Endothelial cell of umbilical vein (primary cell): ENCODE measurements around the gene BICD2. TPM values are rescaled to one million over a fixed set of nuclear protein-coding genes. Genes with fewer than 3 reads are reported as not detected.

Source experiments
- BruUV-seq: library from RNA; stranded (reverse); fragments of 400-500 nt; replicated peaks from 2 replicates; lab custom pipeline; 2021; lab: Mats Ljungman, UMichigan
- CTCF ChIA-PET: fragments of 300-600, 350-600 bp; sonication (Branson Sonifier 250); formaldehyde crosslinking; loops from one replicate; lab custom pipeline; 2021; ENCODE audit warnings: antibody characterized with exemption, inconsistent platforms; lab: Charles Lee
- POLR2A ChIA-PET: fragments of 300-600, 350-600 bp; sonication (Branson Sonifier 250); formaldehyde crosslinking; loops from one replicate; lab custom pipeline; 2021; ENCODE audit warnings: antibody characterized with exemption, inconsistent platforms; lab: Charles Lee
- DNase-seq: peaks from one replicate; pipeline ENCODE4 v3.0.0-alpha.2; 2011; ENCODE audit warnings: low read depth, low spot score
- FAIRE-seq: peaks from 2 replicates; lab custom pipeline; 2011; peaks lifted over from hg19 to GRCh38; lab: Jason Lieb, UNC
- H2AFZ ChIP-seq: 2 replicates; pipeline ENCODE4 v1.6.0; 2012; ENCODE audit warnings: low read depth, low read length, control low read depth, inconsistent platforms
- H3K27ac ChIP-seq: 2 replicates; pipeline ENCODE4 v1.5.1; 2011; ENCODE audit warnings: low read depth, mild to moderate bottlenecking, control low read depth, low read length, moderate library complexity; ENCODE audit not compliant: insufficient read depth
- H3K27me3 ChIP-seq, 2 experiments: 2 replicates each; pipeline versions ENCODE4 v1.6.0 to v1.6.1; 2011; ENCODE audit warnings: low read length in 2 of 2, mixed read lengths in 1 of 2; ENCODE audit not compliant: control insufficient read depth in 2 of 2, insufficient read depth in 2 of 2
- H3K36me3 ChIP-seq, 2 experiments: 2 replicates in 1 of 2; 3 replicates in 1 of 2; pipeline ENCODE4 v1.5.1; 2011; ENCODE audit warnings: low read length in 2 of 2, mild to moderate bottlenecking in 1 of 2, moderate library complexity in 1 of 2; ENCODE audit not compliant: control insufficient read depth in 2 of 2, insufficient read depth in 2 of 2; ENCODE audit errors: extremely low read depth in 1 of 2
- H3K4me1 ChIP-seq: 3 replicates; pipeline ENCODE4 v1.5.1; 2011; ENCODE audit warnings: mild to moderate bottlenecking, low read length; ENCODE audit not compliant: control insufficient read depth, insufficient read depth; ENCODE audit errors: extremely low read depth
- H3K4me2 ChIP-seq: 2 replicates; pipeline ENCODE4 v1.6.1; 2011; ENCODE audit warnings: low read length, control low read depth, mixed read lengths; ENCODE audit not compliant: insufficient read depth
- H3K4me3 ChIP-seq, 3 experiments: fragments of 200-600 bp in 1 of 3; sonication (generic), shearing (Covaris generic) in 1 of 3; replicated peaks in 1 of 3; 2 replicates each; pipeline ENCODE4 v1.5.1; 2011 to 2016; ENCODE audit warnings: control low read depth in 3 of 3, low read length in 3 of 3, mild to moderate bottlenecking in 2 of 3, inconsistent platforms in 1 of 3, low read depth in 1 of 3, moderate library complexity in 1 of 3; ENCODE audit not compliant: insufficient read depth in 1 of 3
- H3K79me2 ChIP-seq: 2 replicates; pipeline ENCODE4 v1.6.0; 2012; ENCODE audit warnings: low read length, inconsistent platforms; ENCODE audit not compliant: control insufficient read depth, insufficient read depth
- H3K9ac ChIP-seq: replicated peaks from 2 replicates; pipeline ENCODE3; 2011; ENCODE audit warnings: low read length, control low read depth; ENCODE audit not compliant: insufficient read depth; ENCODE audit errors: extremely low read depth
- H3K9me1 ChIP-seq: replicated peaks from 3 replicates; pipeline ENCODE4 v1.6.0; 2011; ENCODE audit warnings: mild to moderate bottlenecking, low read length; ENCODE audit not compliant: control insufficient read depth, insufficient read depth; ENCODE audit errors: extremely low read depth
- H3K9me3 ChIP-seq: replicated peaks from 2 replicates; pipeline ENCODE4 v1.5.1; 2012; ENCODE audit warnings: low read length, inconsistent platforms; ENCODE audit not compliant: control insufficient read depth, insufficient read depth
- H4K20me1 ChIP-seq: replicated peaks from 2 replicates; pipeline ENCODE3; 2011; ENCODE audit warnings: mild to moderate bottlenecking, low read length; ENCODE audit not compliant: control insufficient read depth, insufficient read depth; ENCODE audit errors: extremely low read depth
- EZH2 ChIP-seq: IDR thresholded peaks from 2 replicates; pipeline ENCODE4 v1.6.1; 2012; ENCODE audit warnings: borderline replicate concordance, low read depth, mild to moderate bottlenecking, moderate library complexity, low read length, inconsistent platforms; ENCODE audit not compliant: severe bottlenecking
- FOS ChIP-seq: IDR thresholded peaks from 2 replicates; pipeline ENCODE4 v1.6.1; 2011; ENCODE audit warnings: mild to moderate bottlenecking, low read length, moderate library complexity, borderline replicate concordance; ENCODE audit not compliant: insufficient read depth
- GATA2 ChIP-seq: IDR thresholded peaks from 2 replicates; pipeline ENCODE4 v1.7.0; 2011; ENCODE audit warnings: low read depth, mild to moderate bottlenecking, moderate library complexity, mixed read lengths, low read length; ENCODE audit not compliant: insufficient read length, insufficient read depth
- JUN ChIP-seq: IDR thresholded peaks from 2 replicates; pipeline ENCODE4 v1.6.1; 2011; ENCODE audit warnings: borderline replicate concordance, low read depth; ENCODE audit not compliant: insufficient read length, insufficient read depth
- MYC ChIP-seq: IDR thresholded peaks from one replicate; pipeline ENCODE4 v1.6.1; 2011; ENCODE audit warnings: mild to moderate bottlenecking, low read depth, low read length
- POLR2A ChIP-seq: IDR thresholded peaks from 2 replicates; pipeline ENCODE4 v1.6.1; 2012; ENCODE audit warnings: low read depth, mild to moderate bottlenecking, control low read depth, low read length
- POLR2AphosphoS5 ChIP-seq: IDR thresholded peaks from 2 replicates; pipeline ENCODE4 v1.6.1; 2012; ENCODE audit warnings: low read depth, mild to moderate bottlenecking, control low read depth, low read length, moderate library complexity; ENCODE audit not compliant: insufficient read depth
- dilution Hi-C: fragments of 300-500 bp; cut with MboI; formaldehyde crosslinking; loops from one replicate; pipeline ENCODE4 v1.15.0; 2019; ENCODE audit warnings: low sequenced_read_pairs; ENCODE audit not compliant: extremely low pct_ligation_motif_present
- intact Hi-C: fragments of 100-400 bp; cut with micrococcal nuclease; formaldehyde crosslinking; loops from one replicate; pipeline ENCODE4 v1.10.0; 2022
- polyA plus RNA-seq, 4 experiments: library from polyadenylated mRNA; depleted of rRNA in 3 of 4; stranded (reverse) in 3 of 4; unstranded in 1 of 4; fragments of >200 nt; gene quantifications; 2 replicates each; pipeline versions ENCODE4 v1.2.1 to v1.2.3, GENCODE V29; 2011 to 2012; ENCODE audit warnings: missing spikeins in 1 of 4
- total RNA-seq: library from RNA; stranded (reverse); gene quantifications from 2 replicates; pipeline ENCODE4 v1.2.3, GENCODE V29; 2021
- TF ChIP-seq, protein P1 (sequence below): IDR thresholded peaks from 2 replicates; pipeline ENCODE4 v1.6.1; 2011; ENCODE audit not compliant: insufficient read depth, insufficient read length
- TF ChIP-seq, protein P2 (sequence below), 2 donors: IDR thresholded peaks; 1 replicate in 1 of 2; 2 replicates in 1 of 2; pipeline ENCODE4 v1.5.1; 2011; ENCODE audit warnings: low read length in 2 of 2, mild to moderate bottlenecking in 2 of 2, moderate library complexity in 2 of 2, control low read depth in 1 of 2, inconsistent platforms in 1 of 2, low read depth in 1 of 2; ENCODE audit not compliant: insufficient read depth in 1 of 2; ENCODE audit errors: extremely low read depth in 1 of 2

The BICD2 gene
- total and polyA plus RNA-seq, 2 donors (not counting 3 experiments of a cell fraction or from before 2014, with no cell fraction given): 14.3 to 39.3 TPM

DNA sequence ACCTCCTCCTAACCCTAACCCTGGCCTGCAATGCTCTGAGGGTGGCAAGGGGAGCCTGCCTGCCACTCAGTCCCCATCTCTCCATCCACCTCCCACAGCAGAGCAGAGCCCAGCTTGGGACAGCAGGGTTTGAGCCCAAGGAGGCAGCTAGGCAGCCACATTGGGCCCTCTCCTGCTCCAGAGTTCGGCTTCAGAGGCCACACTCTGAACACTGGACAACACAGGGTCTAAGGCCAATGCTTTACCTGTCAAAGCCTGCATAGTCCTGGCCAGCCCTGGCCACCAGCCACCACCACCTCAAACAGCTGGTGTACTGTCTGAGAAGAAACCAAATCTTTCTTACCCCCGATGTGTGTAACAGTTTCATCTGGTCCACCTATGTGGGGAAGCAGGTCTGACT is 5.2 kb downstream of the BICD2 start:
- no peak overlapping the region for H3K27ac ChIP-seq
- H2AFZ ChIP-seq: no peak overlapping the region
- H3K36me3 ChIP-seq: no peaks in the 10 kb centered on the region
- no peaks in the 10 kb centered on the region for H4K20me1 ChIP-seq
- peaks cover 77% of the 10 kb centered on the region for H3K79me2 ChIP-seq
- no peaks in the 10 kb centered on the region for H3K9me3 ChIP-seq
- TF ChIP-seq, protein P1, sequence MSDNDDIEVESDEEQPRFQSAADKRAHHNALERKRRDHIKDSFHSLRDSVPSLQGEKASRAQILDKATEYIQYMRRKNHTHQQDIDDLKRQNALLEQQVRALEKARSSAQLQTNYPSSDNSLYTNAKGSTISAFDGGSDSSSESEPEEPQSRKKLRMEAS: no peak
- TF ChIP-seq, protein P2, sequence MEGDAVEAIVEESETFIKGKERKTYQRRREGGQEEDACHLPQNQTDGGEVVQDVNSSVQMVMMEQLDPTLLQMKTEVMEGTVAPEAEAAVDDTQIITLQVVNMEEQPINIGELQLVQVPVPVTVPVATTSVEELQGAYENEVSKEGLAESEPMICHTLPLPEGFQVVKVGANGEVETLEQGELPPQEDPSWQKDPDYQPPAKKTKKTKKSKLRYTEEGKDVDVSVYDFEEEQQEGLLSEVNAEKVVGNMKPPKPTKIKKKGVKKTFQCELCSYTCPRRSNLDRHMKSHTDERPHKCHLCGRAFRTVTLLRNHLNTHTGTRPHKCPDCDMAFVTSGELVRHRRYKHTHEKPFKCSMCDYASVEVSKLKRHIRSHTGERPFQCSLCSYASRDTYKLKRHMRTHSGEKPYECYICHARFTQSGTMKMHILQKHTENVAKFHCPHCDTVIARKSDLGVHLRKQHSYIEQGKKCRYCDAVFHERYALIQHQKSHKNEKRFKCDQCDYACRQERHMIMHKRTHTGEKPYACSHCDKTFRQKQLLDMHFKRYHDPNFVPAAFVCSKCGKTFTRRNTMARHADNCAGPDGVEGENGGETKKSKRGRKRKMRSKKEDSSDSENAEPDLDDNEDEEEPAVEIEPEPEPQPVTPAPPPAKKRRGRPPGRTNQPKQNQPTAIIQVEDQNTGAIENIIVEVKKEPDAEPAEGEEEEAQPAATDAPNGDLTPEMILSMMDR (IDR thresholded peaks at IDR 0.05; ENCODE audit: extremely low read depth in 1 of 2, insufficient read depth in 1 of 2, low read depth in 1 of 2, low read length in 2 of 2): no peak
- TF ChIP-seq POLR2A (no peak), FOS (no peak), EZH2 (no peak), MYC (no peak), POLR2AphosphoS5 (no peak), GATA2 (no peak), JUN (no peak)
- H3K27me3 ChIP-seq: no peaks in the 10 kb centered on the region
- no peak overlapping the region for H3K9ac ChIP-seq
- no peak overlapping the region for H3K4me3 ChIP-seq
- ChIA-PET CTCF (interaction anchor here (1.7 kb wide), 1 partner anchor 43 kb away, joined by 4 read pairs; no protein-coding TSS in a partner anchor), POLR2A (no interaction called here)
- no peaks in the 10 kb centered on the region for H3K9me1 ChIP-seq
- H3K4me1 ChIP-seq: peaks cover 9% of the 10 kb centered on the region
- no peak for DNase-seq
- intact Hi-C loops (no loop called here), dilution Hi-C loops (no loop called here)
- H3K4me2 ChIP-seq: no peak overlapping the region
- no TSS peak for BruUV-seq
- FAIRE-seq: no peak
